B cell (primary cell): Measurements from ENCODE around the gene HHIPL2. TPM values are rescaled to one million over a fixed set of nuclear protein-coding genes. Genes with fewer than 3 reads are reported as not detected.

ENCODE experiments used
- ATAC-seq: fragments of 200-7000 bp; cut with Tn5 transposase; one replicate; pipeline ENCODE4 v1.10.0; 2021; ENCODE audit warnings: low read depth, mild to moderate bottlenecking, moderate number of reproducible peaks, moderate library complexity
- CTCF ChIA-PET: fragments of 350-600 bp; sonication (Branson Sonifier 250); formaldehyde crosslinking; loops from one replicate; lab custom pipeline; 2021; ENCODE audit warnings: antibody characterized with exemption, inconsistent platforms; lab: Charles Lee
- POLR2A ChIA-PET: fragments of 350-600 bp; sonication (Branson Sonifier 250); formaldehyde crosslinking; loops from one replicate; lab custom pipeline; 2021; ENCODE audit warnings: antibody characterized with exemption; lab: Charles Lee
- DNase-seq: peaks from one replicate; pipeline ENCODE4 v3.0.0; 2013
- H2AFZ ChIP-seq: 2 replicates; pipeline ENCODE4 v1.6.1; 2012; ENCODE audit warnings: mild to moderate bottlenecking, low read depth, low read length; ENCODE audit not compliant: insufficient read depth, poor library complexity, severe bottlenecking
- H3K27ac ChIP-seq, 2 donors: 1 replicate in 1 of 2; 2 replicates in 1 of 2; pipeline ENCODE4 v1.5.1; 2012 to 2013; ENCODE audit warnings: low read length in 2 of 2, mild to moderate bottlenecking in 2 of 2, moderate library complexity in 1 of 2
- H3K27me3 ChIP-seq, 4 experiments: fragments of 200-600 bp in 1 of 4; sonication (generic) in 1 of 4; replicated peaks in 1 of 4; 1 replicate in 2 of 4; 2 replicates in 2 of 4; pipeline versions ENCODE4 v1.6.1 to v1.7.0; 2013 to 2016; ENCODE audit warnings: low read length in 3 of 4, mild to moderate bottlenecking in 2 of 4, mixed read lengths in 1 of 4, moderate library complexity in 1 of 4; ENCODE audit not compliant: insufficient read depth in 4 of 4, control insufficient read depth in 3 of 4; ENCODE audit errors: control extremely low read depth in 1 of 4
- H3K36me3 ChIP-seq, 2 experiments: replicated peaks in 1 of 2; 1 replicate in 1 of 2; 2 replicates in 1 of 2; pipeline versions ENCODE4 v1.6.1 to v1.7.1; 2013; ENCODE audit warnings: low read length in 1 of 2; ENCODE audit not compliant: insufficient read depth in 2 of 2, control insufficient read depth in 1 of 2; ENCODE audit errors: control extremely low read depth in 1 of 2, extremely low read depth in 1 of 2
- H3K4me1 ChIP-seq, 2 donors: fragments of 200-600 bp in 1 of 2; sonication (generic) in 1 of 2; 1 replicate in 1 of 2; 2 replicates in 1 of 2; pipeline versions ENCODE4 v1.5.1 to v1.6.1; 2013 to 2017; ENCODE audit warnings: low read length in 2 of 2; ENCODE audit not compliant: control insufficient read depth in 2 of 2, insufficient read depth in 2 of 2
- H3K4me2 ChIP-seq: replicated peaks from 2 replicates; pipeline ENCODE3; 2012; ENCODE audit warnings: mild to moderate bottlenecking, low read depth, low read length; ENCODE audit not compliant: poor library complexity, severe bottlenecking
- H3K4me3 ChIP-seq, 5 experiments: fragments of 200-600 bp in 1 of 5; sonication (generic) in 1 of 5; 1 replicate in 3 of 5; 2 replicates in 2 of 5; pipeline versions ENCODE4 v1.5.1 to v1.7.0; 2011 to 2016; ENCODE audit warnings: low read length in 4 of 5, mild to moderate bottlenecking in 4 of 5, low read depth in 2 of 5, control low read depth in 1 of 5, moderate library complexity in 1 of 5; ENCODE audit not compliant: insufficient read depth in 1 of 5; ENCODE audit errors: control extremely low read depth in 1 of 5, extremely low read depth in 1 of 5
- H3K79me2 ChIP-seq: fragments of 200-600 bp; sonication (generic); one replicate; pipeline ENCODE4 v1.6.0; 2016; ENCODE audit warnings: low read length; ENCODE audit not compliant: control insufficient read depth, insufficient read depth
- H3K9ac ChIP-seq: fragments of 200-600 bp; sonication (generic); 2 replicates; pipeline ENCODE4 v1.6.1; 2017; ENCODE audit warnings: mild to moderate bottlenecking, low read length, moderate library complexity
- H3K9me3 ChIP-seq, 3 donors: one replicate each; pipeline versions ENCODE4 v1.6.1 to v1.7.1; 2013; ENCODE audit warnings: low read length in 2 of 3; ENCODE audit not compliant: control insufficient read depth in 2 of 3, insufficient read depth in 1 of 3; ENCODE audit errors: control extremely low read depth in 1 of 3
- H4K20me1 ChIP-seq: 2 replicates; pipeline ENCODE4 v1.6.0; 2012; ENCODE audit warnings: mild to moderate bottlenecking, low read length; ENCODE audit not compliant: insufficient read depth, control insufficient read depth, poor library complexity, severe bottlenecking
- H3K27ac Mint-ChIP-seq: one replicate; pipeline ENCODE4 v1.8.0; 2021; ENCODE audit warnings: mixed read lengths
- H3K27me3 Mint-ChIP-seq: one replicate; pipeline ENCODE4 v1.8.0; 2021; ENCODE audit warnings: mixed read lengths
- H3K4me1 Mint-ChIP-seq: one replicate; pipeline ENCODE4 v1.8.0; 2021; ENCODE audit warnings: mixed read lengths
- H3K4me3 Mint-ChIP-seq: one replicate; pipeline ENCODE4 v1.8.0; 2021; ENCODE audit warnings: mixed read lengths
- H3K9me3 Mint-ChIP-seq: one replicate; pipeline ENCODE4 v1.8.0; 2022; ENCODE audit warnings: mixed read lengths; ENCODE audit not compliant: insufficient read depth
- EZH2 ChIP-seq: IDR thresholded peaks from 2 replicates; pipeline ENCODE4 v1.6.1; 2012; ENCODE audit warnings: borderline replicate concordance, low read depth, mild to moderate bottlenecking, moderate library complexity, low read length; ENCODE audit not compliant: insufficient read depth, poor library complexity, severe bottlenecking
- WGBS: methylation state at CpG from one replicate; pipeline ENCODE4 v1.1.5; 2013; ENCODE audit warnings: missing lambda C conversion rate; ENCODE audit not compliant: insufficient coverage; 5-methylcytosine and 5-hydroxymethylcytosine counted together
- intact Hi-C: fragments of 100-400 bp; cut with micrococcal nuclease; formaldehyde crosslinking; loops from one replicate; pipeline ENCODE4 v1.10.0; 2022
- polyA plus RNA-seq: library from polyadenylated mRNA; depleted of rRNA; stranded (reverse); fragments of >200 nt; gene quantifications from 2 replicates; pipeline ENCODE4 v1.2.3, GENCODE V29; 2012
- total RNA-seq, 2 donors: library from RNA; stranded (reverse); fragments of 120-200 nt in 1 of 2; gene quantifications; 1 replicate in 1 of 2; 2 replicates in 1 of 2; pipeline versions ENCODE4 v1.2.3 to v1.2.4, GENCODE V29; 2013 to 2022
- TF ChIP-seq, protein P1 (sequence below): fragments of 200-600 bp; IDR thresholded peaks from one replicate; pipeline ENCODE4 v1.8.0; 2022; ENCODE audit warnings: antibody characterized with exemption, mild to moderate bottlenecking

Gene HHIPL2
- total and polyA plus RNA-seq, 2 donors (not counting 1 experiment from before 2014, with no cell fraction given): 0.63 to 0.99 TPM

DNA sequence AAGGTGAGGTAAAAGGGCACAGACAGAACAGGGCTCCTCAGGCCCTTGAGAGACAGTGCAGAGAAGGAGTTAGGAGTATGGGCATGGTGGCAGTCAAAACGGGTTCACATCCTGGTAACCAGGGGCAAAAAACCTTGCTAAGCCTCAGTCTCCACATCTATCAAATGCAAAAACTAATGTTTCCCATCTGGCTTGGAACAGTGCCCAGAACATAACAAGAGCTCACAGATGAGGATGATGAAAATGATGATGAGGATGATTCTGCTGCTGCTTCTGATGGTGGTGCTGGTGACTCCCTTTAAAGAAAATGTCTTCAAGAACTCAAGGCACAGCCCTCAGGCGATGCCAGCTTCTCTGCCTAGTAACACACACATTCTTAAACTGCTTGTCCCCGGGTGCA lies 24.1 kb downstream of the HHIPL2 start:
- H3K4me3 ChIP-seq: no peak overlapping the region
- H3K36me3 ChIP-seq: no peaks in the 10 kb centered on the region
- no peak overlapping the region for H3K27ac ChIP-seq
- ChIA-PET CTCF (no interaction called here), POLR2A (no interaction called here)
- no CpG with 5 or more reads among the region's 3 CpGs for WGBS
- H3K4me3 Mint-ChIP-seq: no peak overlapping the region
- peaks cover 3% of the 10 kb centered on the region for H3K9me3 Mint-ChIP-seq
- H3K4me1 ChIP-seq: no peaks in the 10 kb centered on the region
- H2AFZ ChIP-seq: no peak overlapping the region
- no peaks in the 10 kb centered on the region for H3K79me2 ChIP-seq
- peaks cover 0 to 5% (median 0%) of the 10 kb centered on the region in 4 experiments for H3K27me3 ChIP-seq
- intact Hi-C loops: no loop called here
- TF ChIP-seq, protein P1, sequence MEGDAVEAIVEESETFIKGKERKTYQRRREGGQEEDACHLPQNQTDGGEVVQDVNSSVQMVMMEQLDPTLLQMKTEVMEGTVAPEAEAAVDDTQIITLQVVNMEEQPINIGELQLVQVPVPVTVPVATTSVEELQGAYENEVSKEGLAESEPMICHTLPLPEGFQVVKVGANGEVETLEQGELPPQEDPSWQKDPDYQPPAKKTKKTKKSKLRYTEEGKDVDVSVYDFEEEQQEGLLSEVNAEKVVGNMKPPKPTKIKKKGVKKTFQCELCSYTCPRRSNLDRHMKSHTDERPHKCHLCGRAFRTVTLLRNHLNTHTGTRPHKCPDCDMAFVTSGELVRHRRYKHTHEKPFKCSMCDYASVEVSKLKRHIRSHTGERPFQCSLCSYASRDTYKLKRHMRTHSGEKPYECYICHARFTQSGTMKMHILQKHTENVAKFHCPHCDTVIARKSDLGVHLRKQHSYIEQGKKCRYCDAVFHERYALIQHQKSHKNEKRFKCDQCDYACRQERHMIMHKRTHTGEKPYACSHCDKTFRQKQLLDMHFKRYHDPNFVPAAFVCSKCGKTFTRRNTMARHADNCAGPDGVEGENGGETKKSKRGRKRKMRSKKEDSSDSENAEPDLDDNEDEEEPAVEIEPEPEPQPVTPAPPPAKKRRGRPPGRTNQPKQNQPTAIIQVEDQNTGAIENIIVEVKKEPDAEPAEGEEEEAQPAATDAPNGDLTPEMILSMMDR: no peak
- no peak for TF ChIP-seq EZH2
- H3K27ac Mint-ChIP-seq: no peak overlapping the region
- H3K27me3 Mint-ChIP-seq: peaks cover 19% of the 10 kb centered on the region
- DNase-seq: no peak
- H3K9me3 ChIP-seq: peaks cover 0 to 3% (median 0%) of the 10 kb centered on the region in 3 donors
- H3K9ac ChIP-seq: no peak overlapping the region
- H3K4me2 ChIP-seq: no peak overlapping the region
- no peaks in the 10 kb centered on the region for H4K20me1 ChIP-seq
- peaks cover 2% of the 10 kb centered on the region for H3K4me1 Mint-ChIP-seq
- no peak for ATAC-seq

DNA sequence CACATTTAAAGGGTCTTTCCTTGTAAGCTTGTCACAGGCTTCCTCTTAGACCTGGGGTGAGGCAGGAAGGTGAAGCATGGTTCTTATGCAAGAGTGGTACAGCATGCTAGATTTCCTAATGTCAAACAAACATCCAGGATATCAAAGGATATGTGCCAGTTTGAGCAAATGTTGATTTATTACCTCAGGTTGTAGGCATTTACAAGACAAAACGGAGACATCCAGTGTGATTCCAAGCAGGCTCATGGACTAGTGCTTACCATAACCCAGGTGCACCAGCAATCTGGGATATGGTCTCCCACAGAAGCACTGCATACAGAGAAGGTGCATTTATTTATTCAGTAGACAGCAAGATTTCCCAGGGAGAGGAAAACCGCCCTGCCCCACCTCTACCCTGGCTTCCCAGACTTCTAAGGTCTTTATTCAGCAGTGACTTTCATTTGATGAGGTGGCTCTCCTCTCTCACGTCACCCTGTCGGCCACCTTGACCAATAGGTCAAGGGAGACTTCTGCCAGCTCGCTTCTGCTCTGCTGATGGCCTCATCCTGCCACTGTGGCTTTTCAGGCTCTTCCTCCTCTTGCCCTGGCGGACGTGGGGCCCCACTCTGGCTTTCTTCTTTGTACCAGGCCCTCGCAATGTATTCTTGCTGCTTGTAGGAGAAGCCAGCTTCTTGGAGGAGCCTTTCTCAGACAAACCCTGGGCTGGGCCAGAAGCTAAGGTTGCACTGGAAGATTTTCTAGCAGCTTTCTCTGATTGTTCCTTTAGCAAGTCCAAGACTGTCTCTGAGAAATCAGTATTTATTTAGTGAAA lies 25.6 kb downstream of the HHIPL2 start:
- Mint-ChIP-seq H3K9me3 (peaks cover under 1% of the 10 kb centered on the region), H3K4me3 (no peak overlapping the region), H3K27ac (no peak overlapping the region), H3K4me1 (peaks cover 2% of the 10 kb centered on the region), H3K27me3 (peaks cover 12% of the 10 kb centered on the region)
- DNase-seq (no peak), ATAC-seq (no peak)
- H2AFZ ChIP-seq: no peak overlapping the region
- H4K20me1 ChIP-seq: no peaks in the 10 kb centered on the region
- no peaks in the 10 kb centered on the region for H3K4me1 ChIP-seq
- ChIA-PET CTCF (no interaction called here), POLR2A (no interaction called here)
- no peak overlapping the region for H3K27ac ChIP-seq
- no peak overlapping the region for H3K9ac ChIP-seq
- 97% methylated on average over 6 of the region's 8 CpGs for WGBS
- H3K27me3 ChIP-seq: peaks cover 0 to 5% (median 0%) of the 10 kb centered on the region in 4 experiments
- intact Hi-C loops: no loop called here
- H3K36me3 ChIP-seq: no peaks in the 10 kb centered on the region
- TF ChIP-seq EZH2: no peak
- TF ChIP-seq, protein P1: no peak
- no peak overlapping the region for H3K4me2 ChIP-seq
- H3K79me2 ChIP-seq: no peaks in the 10 kb centered on the region
- no peak overlapping the region for H3K4me3 ChIP-seq
- peaks cover 0 to 3% (median 0%) of the 10 kb centered on the region in 3 donors for H3K9me3 ChIP-seq
